SU-DHL-6 (cell line): Measurements from ENCODE around the gene LCN10.

ENCODE experiments used
- H2AFZ ChIP-seq: fragments of 200-600 bp; sonication (generic); 2 replicates; pipeline ENCODE4 v1.6.1; 2014; ENCODE audit warnings: low read depth, mild to moderate bottlenecking, moderate library complexity, mixed read lengths, antibody characterized with exemption, low read length; ENCODE audit not compliant: severe bottlenecking
- H3F3A ChIP-seq: fragments of 200-600 bp; shearing (Covaris generic); 2 replicates; pipeline ENCODE4 v1.6.0; 2016; ENCODE audit warnings: antibody characterized with exemption, mild to moderate bottlenecking; ENCODE audit not compliant: insufficient read depth
- H3K27ac ChIP-seq: fragments of 200-600 bp; sonication (generic); 2 replicates; pipeline ENCODE4 v1.5.1; 2016; ENCODE audit warnings: low read depth, mild to moderate bottlenecking, low read length, moderate library complexity, mixed read lengths
- H3K27me3 ChIP-seq: fragments of 200-600 bp; sonication (generic), shearing (Covaris generic); 2 replicates; pipeline ENCODE4 v1.6.0; 2014; ENCODE audit warnings: mild to moderate bottlenecking, low read length
- H3K36me3 ChIP-seq: fragments of 200-600 bp; sonication (generic); 2 replicates; pipeline ENCODE4 v1.6.1; 2014; ENCODE audit warnings: mild to moderate bottlenecking, low read length, mixed read lengths
- H3K4me2 ChIP-seq: fragments of 300-600, 200-600 bp; shearing (Covaris generic), sonication (generic); 2 replicates; pipeline ENCODE4 v1.6.0; 2014; ENCODE audit warnings: low read length, low read depth, mild to moderate bottlenecking; ENCODE audit not compliant: poor library complexity, severe bottlenecking
- H3K4me3 ChIP-seq: fragments of 200-600 bp; sonication (generic); 2 replicates; pipeline ENCODE4 v1.5.1; 2014; ENCODE audit warnings: antibody characterized with exemption, low read length, mild to moderate bottlenecking, mixed read lengths; ENCODE audit not compliant: insufficient read depth, poor library complexity, severe bottlenecking
- H3K79me2 ChIP-seq: fragments of 200-600 bp; sonication (generic); 2 replicates; pipeline ENCODE4 v1.6.1; 2014; ENCODE audit warnings: mild to moderate bottlenecking, low read length, moderate library complexity; ENCODE audit not compliant: insufficient read depth
- H3K9ac ChIP-seq: fragments of 200-600 bp; sonication (generic); 2 replicates; pipeline ENCODE4 v1.7.0; 2014; ENCODE audit warnings: mild to moderate bottlenecking, low read length
- H3K9me2 ChIP-seq: fragments of 200-600 bp; sonication (generic); replicated peaks from 2 replicates; pipeline ENCODE4 v1.6.1; 2014; ENCODE audit warnings: low read length; ENCODE audit not compliant: insufficient read depth
- H3K9me3 ChIP-seq: fragments of 200-600 bp; sonication (generic); 2 replicates; pipeline ENCODE4 v1.6.1; 2014; ENCODE audit warnings: low read length, mixed read lengths; ENCODE audit not compliant: insufficient read depth
- H4K20me1 ChIP-seq: fragments of 200-600 bp; sonication (generic); 2 replicates; pipeline ENCODE4 v1.6.1; 2014; ENCODE audit warnings: low read depth, mild to moderate bottlenecking, antibody characterized with exemption, low read length, moderate library complexity, mixed read lengths
- CTCF ChIP-seq: fragments of 200-600 bp; sonication (generic); IDR thresholded peaks from one replicate; pipeline ENCODE4 v1.5.1; 2017; ENCODE audit warnings: antibody characterized with exemption, mild to moderate bottlenecking, low read length, moderate library complexity; ENCODE audit not compliant: insufficient read depth, poor library complexity, severe bottlenecking
- EZH2phosphoT487 ChIP-seq: fragments of 200-600 bp; sonication (generic), shearing (Covaris generic); conservative IDR thresholded peaks from 2 replicates; pipeline ENCODE4 v1.6.1; 2018; ENCODE audit warnings: mild to moderate bottlenecking, antibody characterized with exemption, low read length, moderate library complexity, mixed read lengths

LCN10 gene

GRCh38 chr9:136741883-136742571 is 713 bp downstream of the LCN10 start:
- Histone ChIP-seq H2AFZ (no peak overlapping the region), H3K9ac (no peak overlapping the region), H3K4me3 (no peak overlapping the region), H3K4me2 (no peak overlapping the region), H3K9me2 (no peaks in the 10 kb centered on the region), H3K9me3 (no peaks in the 10 kb centered on the region), H3K36me3 (no peaks in the 10 kb centered on the region), H4K20me1 (no peaks in the 10 kb centered on the region), H3F3A (no peaks in the 10 kb centered on the region), H3K27me3 (no peaks in the 10 kb centered on the region; the same call in 1 of the 2 replicates), H3K27ac (no peak overlapping the region), H3K79me2 (no peaks in the 10 kb centered on the region)
- no peak for TF ChIP-seq CTCF
- no peak for TF ChIP-seq EZH2phosphoT487

- no peaks in the 10 kb centered on the region for H3K9me2 ChIP-seq
- no peaks in the 10 kb centered on the region; the same call in 1 of the 2 replicates for H3K27me3 ChIP-seq
- H3K9me3 ChIP-seq: no peaks in the 10 kb centered on the region
- no peaks in the 10 kb centered on the region for H4K20me1 ChIP-seq
- no peak for TF ChIP-seq CTCF
- H3K79me2 ChIP-seq: no peaks in the 10 kb centered on the region
- H3K4me2 ChIP-seq: no peak overlapping the region
- no peaks in the 10 kb centered on the region for H3K36me3 ChIP-seq
- no peak overlapping the region for H2AFZ ChIP-seq
- no peak overlapping the region for H3K27ac ChIP-seq
- no peaks in the 10 kb centered on the region for H3F3A ChIP-seq
- H3K9ac ChIP-seq: no peak overlapping the region
- H3K4me3 ChIP-seq: no peak overlapping the region
Observed at GRCh38 chr9:136740971-136741882, 1.5 kb downstream of the LCN10 start.

GRCh38 chr9:136740491-136740890 is 2.2 kb downstream of the LCN10 start:
- Histone ChIP-seq H3K36me3 (no peaks in the 10 kb centered on the region), H3K27me3 (no peaks in the 10 kb centered on the region; the same call in 1 of the 2 replicates), H3K9me2 (no peaks in the 10 kb centered on the region), H3K4me3 (no peak overlapping the region), H3F3A (no peaks in the 10 kb centered on the region), H4K20me1 (no peaks in the 10 kb centered on the region), H3K79me2 (no peaks in the 10 kb centered on the region), H3K9ac (no peak overlapping the region), H3K27ac (no peak overlapping the region), H3K9me3 (no peaks in the 10 kb centered on the region), H3K4me2 (no peak overlapping the region), H2AFZ (no peak overlapping the region)
- no peak for TF ChIP-seq EZH2phosphoT487
- TF ChIP-seq CTCF: no peak
